Tibial nerve (tissue), 4 donors: ENCODE data around the gene IFI30. TPM values are rescaled to one million over a fixed set of nuclear protein-coding genes. Genes with fewer than 3 reads are reported as not detected.

Source experiments
- DNase-seq, 2 donors: peaks; one replicate each; pipeline ENCODE4 v3.0.0-alpha.2; 2019; ENCODE audit warnings: low spot score in 2 of 2
- H3K27ac ChIP-seq, 4 donors: fragments of 200-600 bp; sonication (generic) in 3 of 4; one replicate each; pipeline ENCODE4 v1.5.1; 2017 to 2019; ENCODE audit warnings: mild to moderate bottlenecking in 1 of 4
- H3K27me3 ChIP-seq, 2 donors: fragments of 200-600 bp; sonication (generic) in 1 of 2; one replicate each; pipeline versions ENCODE4 v1.5.1 to v1.6.0; 2017 to 2019
- H3K36me3 ChIP-seq, 3 donors: fragments of 200-600 bp; sonication (generic); one replicate each; pipeline ENCODE4 v1.5.1; 2018 to 2019
- H3K4me1 ChIP-seq, 4 donors: fragments of 200-600 bp; sonication (generic) in 3 of 4; one replicate each; pipeline ENCODE4 v1.5.1; 2017 to 2019
- H3K4me3 ChIP-seq, 4 donors: fragments of 200-600 bp; sonication (generic) in 3 of 4; one replicate each; pipeline ENCODE4 v1.5.1; 2017 to 2019; ENCODE audit warnings: mild to moderate bottlenecking in 1 of 4, moderate library complexity in 1 of 4
- H3K9me3 ChIP-seq, 4 donors: fragments of 200-600 bp; sonication (generic) in 3 of 4; one replicate each; pipeline ENCODE4 v1.5.1; 2017 to 2019
- CTCF ChIP-seq, 5 experiments: fragments of 200-600 bp in 3 of 5; fragments of 450-650 bp in 2 of 5; sonication (generic) in 3 of 5; IDR thresholded peaks; one replicate each; pipeline ENCODE4 v1.5.1; 2016 to 2019; ENCODE audit warnings: antibody characterized with exemption in 5 of 5, mild to moderate bottlenecking in 3 of 5, moderate library complexity in 2 of 5
- EP300 ChIP-seq, 2 donors: sonication (generic); formaldehyde crosslinking; IDR thresholded peaks; one replicate each; pipeline ENCODE4 v1.6.1; 2017; ENCODE audit warnings: antibody characterized with exemption in 2 of 2, mild to moderate bottlenecking in 1 of 2
- POLR2A ChIP-seq, 2 donors: fragments of 450-650 bp; IDR thresholded peaks; one replicate each; pipeline ENCODE4 v1.6.1; 2017; ENCODE audit warnings: antibody characterized with exemption in 2 of 2, mild to moderate bottlenecking in 2 of 2, moderate library complexity in 2 of 2
- WGBS, 2 donors: methylation state at CpG; one replicate each; pipeline ENCODE4 v1.1.5; 2018; 5-methylcytosine and 5-hydroxymethylcytosine counted together
- total RNA-seq, 4 donors: library from RNA; depleted of rRNA; stranded (reverse); fragments of >200 nt; gene quantifications; one replicate each; pipeline ENCODE4 v1.1.0, GENCODE V29; 2016

IFI30 gene
- total RNA-seq, 4 donors from 2014 or later, result 19.0 to 101 (median 29.4) TPM

GRCh38 chr19:18196511-18196845 is 22.9 kb downstream of the IFI30 start:
- peaks cover 0 to 53% (median 0%) of the 10 kb centered on the region in 3 donors for H3K36me3 ChIP-seq
- no peak for DNase-seq
- no peaks in the 10 kb centered on the region for H3K9me3 ChIP-seq
- H3K27ac ChIP-seq, result no peak overlapping the region
- WGBS, 2 donors, result 84 to 92% methylated on average over 7 of the region's 7 CpGs
- H3K4me1 ChIP-seq, result peaks cover 0 to 27% (median 14%) of the 10 kb centered on the region in 4 donors
- H3K4me3 ChIP-seq, result no peak overlapping the region
- no peaks in the 10 kb centered on the region for H3K27me3 ChIP-seq
- TF ChIP-seq EP300 (IDR thresholded peaks at IDR 0.05) (no peak), POLR2A (IDR thresholded peaks at IDR 0.05) (no peak), CTCF (IDR thresholded peaks at IDR 0.05) (no peak)

DNA sequence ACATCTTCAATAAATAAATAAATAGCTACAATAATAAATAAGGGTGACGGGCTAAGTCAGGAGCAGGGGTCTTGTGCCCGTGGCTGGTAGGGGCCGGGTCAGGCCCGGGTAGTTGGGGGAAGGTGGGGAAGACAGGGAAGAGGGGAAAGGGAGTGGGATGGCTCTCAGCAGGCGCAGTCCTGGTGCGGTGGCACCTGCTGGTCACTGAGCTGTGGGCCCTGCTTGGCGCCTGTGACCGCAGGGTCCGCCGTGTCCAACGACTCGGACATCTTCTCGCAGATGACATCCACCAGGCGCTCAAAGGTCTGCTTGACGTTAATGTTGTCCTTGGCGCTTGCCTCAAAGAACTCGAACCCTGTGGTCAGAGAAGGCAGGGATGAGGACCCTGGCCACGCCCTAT is 23.7 kb downstream of the IFI30 start:
- no peaks in the 10 kb centered on the region for H3K9me3 ChIP-seq
- H3K27ac ChIP-seq, result no peak overlapping the region
- TF ChIP-seq CTCF (IDR thresholded peaks at IDR 0.05) (no peak), EP300 (IDR thresholded peaks at IDR 0.05) (no peak), POLR2A (IDR thresholded peaks at IDR 0.05) (no peak)
- H3K36me3 ChIP-seq, result peaks cover 0 to 56% (median 0%) of the 10 kb centered on the region in 3 donors
- H3K4me1 ChIP-seq, result peaks cover 0 to 19% (median 12%) of the 10 kb centered on the region in 4 donors
- 85 to 90% methylated on average over 18 of the region's 18 CpGs for WGBS, 2 donors
- no peak for DNase-seq
- H3K4me3 ChIP-seq, result no peak overlapping the region
- H3K27me3 ChIP-seq, result no peaks in the 10 kb centered on the region

GRCh38 chr19:18197941-18198340 is 24.3 kb downstream of the IFI30 start:
- Histone ChIP-seq H3K36me3 (peaks cover 0 to 56% (median 0%) of the 10 kb centered on the region in 3 donors), H3K27me3 (no peaks in the 10 kb centered on the region), H3K4me1 (peaks cover 0 to 24% (median 16%) of the 10 kb centered on the region in 4 donors), H3K9me3 (no peaks in the 10 kb centered on the region), H3K27ac (no peak overlapping the region), H3K4me3 (no peak overlapping the region)
- no peak for DNase-seq
- 78 to 80% methylated on average over 6 of the region's 6 CpGs for WGBS, 2 donors
- TF ChIP-seq CTCF (IDR thresholded peaks at IDR 0.05), result no peak
- TF ChIP-seq EP300 (IDR thresholded peaks at IDR 0.05), result no peak
- TF ChIP-seq POLR2A (IDR thresholded peaks at IDR 0.05), result no peak

DNA sequence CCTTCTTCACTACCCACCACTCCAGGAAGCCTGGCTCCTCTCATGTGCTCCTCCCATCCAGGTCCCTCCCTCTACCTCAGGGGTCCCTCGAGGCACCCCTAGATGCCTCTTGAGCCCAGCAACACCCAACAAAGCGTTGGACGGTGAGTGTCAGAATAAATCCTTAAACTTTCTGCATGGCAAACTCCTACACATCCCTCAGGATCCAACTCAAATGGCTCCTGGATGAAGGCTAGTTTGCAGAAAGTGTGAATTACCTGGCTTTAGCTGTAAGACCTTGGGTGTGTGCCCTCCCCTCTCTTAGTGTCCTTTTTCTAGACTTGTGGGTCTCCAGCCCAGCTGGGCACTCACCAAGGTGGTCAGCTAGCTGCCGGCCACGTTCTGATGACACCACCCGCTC is 24.8 kb downstream of the IFI30 start:
- 90% methylated on average over 6 of the region's 6 CpGs for WGBS, 2 donors
- no peaks in the 10 kb centered on the region for H3K9me3 ChIP-seq

GRCh38 chr19:18202397-18202777 is 28.8 kb downstream of the IFI30 start:
- Histone ChIP-seq H3K9me3 (no peaks in the 10 kb centered on the region), H3K27ac (peak overlapping the region in 2 of 4 donors; percentile 60 to 99), H3K36me3 (peaks cover 0 to 35% (median 0%) of the 10 kb centered on the region in 3 donors), H3K4me3 (no peak overlapping the region), H3K27me3 (no peaks in the 10 kb centered on the region), H3K4me1 (peaks cover 0 to 28% (median 16%) of the 10 kb centered on the region in 4 donors)
- DNase-seq, result no peak
- 79 to 83% methylated on average over 24 of the region's 24 CpGs for WGBS, 2 donors
- TF ChIP-seq CTCF (IDR thresholded peaks at IDR 0.05) (no peak), EP300 (IDR thresholded peaks at IDR 0.05) (no peak), POLR2A (IDR thresholded peaks at IDR 0.05) (no peak)

More for the DNA sequence above, 24.8 kb downstream of the IFI30 start:
- Histone ChIP-seq H3K36me3 (peaks cover 0 to 56% (median 0%) of the 10 kb centered on the region in 3 donors), H3K27me3 (no peaks in the 10 kb centered on the region), H3K4me3 (no peak overlapping the region), H3K4me1 (peaks cover 0 to 27% (median 19%) of the 10 kb centered on the region in 4 donors), H3K27ac (no peak overlapping the region)
- DNase-seq, result no peak
- TF ChIP-seq EP300 (IDR thresholded peaks at IDR 0.05) (no peak), POLR2A (IDR thresholded peaks at IDR 0.05) (no peak), CTCF (IDR thresholded peaks at IDR 0.05) (no peak)
